Stomach (tissue), 4 donors: ENCODE measurements around the gene APP.

ENCODE experiments used
- CTCF ChIP-seq, 7 experiments: fragments of 450-650 bp in 4 of 7; fragments of 200-600 bp in 3 of 7; sonication (generic) in 3 of 7; IDR thresholded peaks; one replicate each; pipeline ENCODE4 v1.5.1; 2016 to 2019; ENCODE audit warnings: antibody characterized with exemption in 7 of 7, control low read depth in 2 of 7, mild to moderate bottlenecking in 1 of 7
- EP300 ChIP-seq: sonication (generic); formaldehyde crosslinking; IDR thresholded peaks from one replicate; pipeline ENCODE4 v1.6.1; 2017; ENCODE audit warnings: antibody characterized with exemption
- POLR2A ChIP-seq, 4 donors: fragments of 450-650 bp; IDR thresholded peaks; one replicate each; pipeline ENCODE4 v1.6.1; 2016; ENCODE audit warnings: antibody characterized with exemption in 4 of 4, control low read depth in 2 of 4, mild to moderate bottlenecking in 1 of 4, moderate library complexity in 1 of 4

GRCh38 chr21:26119906-26120305, 50.7 kb downstream of the APP start:
- TF ChIP-seq CTCF (IDR thresholded peaks at IDR 0.05), result no peak
- TF ChIP-seq POLR2A (IDR thresholded peaks at IDR 0.05), result no peak
- TF ChIP-seq EP300, result no peak
